Smooth muscle cell (in vitro differentiated cells): ENCODE measurements around the gene TGFBR3. TPM values are rescaled to one million over a fixed set of nuclear protein-coding genes. Genes with fewer than 3 reads are reported as not detected.

Source experiments
- DNase-seq: peaks from one replicate; lab custom pipeline; 2025; ENCODE audit not compliant: unreplicated experiment; lab: John Stamatoyannopoulos, UW
- H2AFZ ChIP-seq: fragments of 200-600 bp; sonication (generic); 2 replicates; pipeline ENCODE4 v1.6.0; 2016; ENCODE audit warnings: antibody characterized with exemption, low read depth, mild to moderate bottlenecking
- H3F3A ChIP-seq: fragments of 200-600 bp; sonication (generic); 2 replicates; pipeline ENCODE4 v1.6.0; 2017; ENCODE audit warnings: antibody characterized with exemption, low read depth
- H3K27ac ChIP-seq: fragments of 200-600 bp; sonication (generic); 2 replicates; pipeline ENCODE4 v1.5.1; 2016; ENCODE audit warnings: low read depth, mild to moderate bottlenecking
- H3K27me3 ChIP-seq: fragments of 200-600 bp; sonication (generic); 2 replicates; pipeline ENCODE4 v1.6.1; 2016; ENCODE audit warnings: low read depth, mild to moderate bottlenecking
- H3K36me3 ChIP-seq: fragments of 200-600 bp; sonication (generic); 2 replicates; pipeline ENCODE4 v1.5.1; 2016; ENCODE audit warnings: low read depth
- H3K4me1 ChIP-seq: fragments of 200-600 bp; sonication (generic); 2 replicates; pipeline ENCODE4 v1.5.1; 2016; ENCODE audit warnings: low read depth
- H3K4me2 ChIP-seq: fragments of 200-600 bp; sonication (generic); 2 replicates; pipeline ENCODE4 v1.6.0; 2016; ENCODE audit warnings: mild to moderate bottlenecking
- H3K4me3 ChIP-seq: fragments of 200-600 bp; sonication (generic); 2 replicates; pipeline ENCODE4 v1.5.1; 2016; ENCODE audit warnings: mild to moderate bottlenecking
- H3K79me2 ChIP-seq: fragments of 200-600 bp; sonication (generic); 2 replicates; pipeline ENCODE4 v1.6.0; 2016; ENCODE audit warnings: low read depth, mild to moderate bottlenecking
- H3K9ac ChIP-seq: fragments of 200-600 bp; sonication (generic); 2 replicates; pipeline ENCODE4 v1.6.0; 2016; ENCODE audit warnings: low read depth
- H3K9me3 ChIP-seq: fragments of 200-600 bp; sonication (generic); replicated peaks from 2 replicates; pipeline ENCODE4 v1.5.1; 2016; ENCODE audit warnings: low read depth
- H4K20me1 ChIP-seq: fragments of 200-600 bp; sonication (generic); 2 replicates; pipeline ENCODE4 v1.6.0; 2016; ENCODE audit warnings: low read depth
- CTCF ChIP-seq: fragments of 200-600 bp; sonication (generic); IDR thresholded peaks from 2 replicates; pipeline ENCODE4 v1.5.1; 2017; ENCODE audit warnings: borderline replicate concordance, mild to moderate bottlenecking, antibody characterized with exemption; ENCODE audit not compliant: insufficient read depth, poor library complexity, severe bottlenecking
- WGBS: methylation state at CpG from one replicate; pipeline ENCODE4 v1.1.7; 2016; ENCODE audit warnings: low lambda C conversion rate; 5-methylcytosine and 5-hydroxymethylcytosine counted together
- polyA plus RNA-seq: library from polyadenylated mRNA; unstranded; fragments of >200 nt; fragmentation: Nextera tagmentation; extraction: Ambion mirVana; gene quantifications from 2 replicates; pipeline ENCODE4 v1.2.1, GENCODE V29; 2016
- total RNA-seq: library from RNA; depleted of rRNA; stranded (reverse); fragments of >200 nt; gene quantifications from 2 replicates; pipeline ENCODE4 v1.2.3, GENCODE V29; 2014

Gene TGFBR3
- total and polyA plus RNA-seq, 2 experiments from 2014 or later = 68.3 to 112 TPM

GRCh38 chr1:91640877-91641526 is 244.9 kb downstream of the TGFBR3 start:
- no peaks in the 10 kb centered on the region for H3F3A ChIP-seq
- H3K27me3 ChIP-seq = no peaks in the 10 kb centered on the region
- TF ChIP-seq CTCF = no peak
- no peak for DNase-seq
- H3K4me2 ChIP-seq = no peak overlapping the region
- no peak overlapping the region for H3K4me3 ChIP-seq
- no peak overlapping the region for H3K9ac ChIP-seq
- H4K20me1 ChIP-seq = no peaks in the 10 kb centered on the region
- H2AFZ ChIP-seq = no peak overlapping the region
- H3K4me1 ChIP-seq = peaks cover 23% of the 10 kb centered on the region
- H3K9me3 ChIP-seq = no peaks in the 10 kb centered on the region
- no peaks in the 10 kb centered on the region for H3K79me2 ChIP-seq
- H3K27ac ChIP-seq = no peak overlapping the region
- 96% methylated on average over 4 of the region's 4 CpGs for WGBS
- H3K36me3 ChIP-seq = no peaks in the 10 kb centered on the region

GRCh38 chr1:91637539-91637994 is 248.4 kb downstream of the TGFBR3 start:
- DNase-seq = no peak
- no peaks in the 10 kb centered on the region for H4K20me1 ChIP-seq
- H3K27ac ChIP-seq = no peak overlapping the region
- 80% methylated on average over 8 of the region's 8 CpGs for WGBS
- H3K27me3 ChIP-seq = no peaks in the 10 kb centered on the region
- H2AFZ ChIP-seq = no peak overlapping the region
- no peaks in the 10 kb centered on the region for H3K9me3 ChIP-seq
- no peak overlapping the region for H3K4me2 ChIP-seq
- H3F3A ChIP-seq = no peaks in the 10 kb centered on the region
- no peak for TF ChIP-seq CTCF
- no peaks in the 10 kb centered on the region for H3K36me3 ChIP-seq
- H3K9ac ChIP-seq = no peak overlapping the region
- H3K79me2 ChIP-seq = no peaks in the 10 kb centered on the region
- no peaks in the 10 kb centered on the region for H3K4me1 ChIP-seq
- no peak overlapping the region for H3K4me3 ChIP-seq

- Histone ChIP-seq H3K4me2 (no peak overlapping the region), H3F3A (no peaks in the 10 kb centered on the region), H3K4me3 (no peak overlapping the region), H2AFZ (no peak overlapping the region), H3K79me2 (no peaks in the 10 kb centered on the region), H3K36me3 (no peaks in the 10 kb centered on the region), H3K27ac (no peak overlapping the region), H3K27me3 (no peaks in the 10 kb centered on the region), H3K9ac (no peak overlapping the region), H3K4me1 (peaks cover 7% of the 10 kb centered on the region), H3K9me3 (no peaks in the 10 kb centered on the region), H4K20me1 (no peaks in the 10 kb centered on the region)
- 92% methylated on average over 4 of the region's 4 CpGs for WGBS
- no peak for TF ChIP-seq CTCF
- no peak for DNase-seq
Observed at GRCh38 chr1:91635763-91636162, 250.2 kb downstream of the TGFBR3 start.

GRCh38 chr1:91633438-91633837 is 252.5 kb downstream of the TGFBR3 start:
- no peak overlapping the region for H3K4me3 ChIP-seq
- WGBS = 86% methylated on average over 3 of the region's 3 CpGs
- H3K9ac ChIP-seq = no peak overlapping the region
- H3K27me3 ChIP-seq = no peaks in the 10 kb centered on the region
- no peak for DNase-seq
- no peak for TF ChIP-seq CTCF
- no peaks in the 10 kb centered on the region for H3K9me3 ChIP-seq
- H3F3A ChIP-seq = no peaks in the 10 kb centered on the region
- H3K27ac ChIP-seq = no peak overlapping the region
- H3K4me1 ChIP-seq = peaks cover 7% of the 10 kb centered on the region
- no peak overlapping the region for H2AFZ ChIP-seq
- H4K20me1 ChIP-seq = no peaks in the 10 kb centered on the region
- no peaks in the 10 kb centered on the region for H3K79me2 ChIP-seq
- no peaks in the 10 kb centered on the region for H3K36me3 ChIP-seq
- no peak overlapping the region for H3K4me2 ChIP-seq
